Activated naive CD4-positive, alpha-beta T cell treated with anti-CD3 and anti-CD28 coated beads, Interleukin-2, amount 10 ng/mL, durations not matched to agents 5 hours and 36 hours (primary cell): Measurements from ENCODE around the gene TCF21. TPM values are rescaled to one million over a fixed set of nuclear protein-coding genes. Genes with fewer than 3 reads are reported as not detected.

Experiments
- total RNA-seq, 2 experiments: library from RNA; stranded (reverse); gene quantifications; one replicate each; pipeline ENCODE4 v1.2.3, GENCODE V29; 2021

Gene TCF21
- not detected for total RNA-seq

DNA sequence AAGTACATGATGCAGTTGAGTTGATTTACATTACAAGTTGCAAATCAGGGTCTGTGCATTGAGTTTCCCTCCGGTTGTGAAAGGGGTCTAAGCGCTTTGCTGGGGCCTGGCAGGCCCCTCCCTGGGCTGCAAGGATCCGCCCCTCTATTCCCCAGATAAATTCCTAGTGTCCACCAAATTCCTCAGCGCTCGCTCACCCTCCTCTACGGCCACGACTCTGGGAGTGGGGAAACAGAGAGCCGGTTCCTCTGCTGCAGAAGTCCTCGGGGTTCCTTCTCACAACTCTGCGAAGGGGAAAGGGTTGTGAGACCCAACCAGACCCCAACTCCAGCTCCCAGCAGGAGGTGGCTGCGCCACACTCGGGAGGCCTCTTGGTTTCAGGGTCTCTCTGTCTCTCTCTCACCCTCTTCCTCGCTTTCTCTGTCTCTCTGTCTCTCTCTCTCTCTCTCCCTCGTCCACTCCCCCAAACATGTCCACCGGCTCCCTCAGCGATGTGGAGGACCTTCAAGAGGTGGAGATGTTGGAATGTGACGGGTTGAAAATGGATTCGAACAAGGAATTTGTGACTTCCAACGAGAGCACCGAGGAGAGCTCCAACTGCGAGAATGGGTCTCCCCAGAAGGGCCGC lies at the start of gene TCF21:
TSS of gene TCF21 (plus strand) at position 185 of the 628 bp plus-strand sequence. CDS start at position 470, 285 bp downstream.

Other genes with a start within 250 kb of the TCF21 start
- gene TBPL1, start 64.1 kb downstream of the TCF21 start, total RNA-seq, result 10 to 100 TPM; 25.6 to 27.0 TPM
- gene SLC2A12, start 163.5 kb downstream of the TCF21 start, total RNA-seq, result under 1 TPM in 1 of 2 experiments, not detected in 1; 0.05 TPM